CD4-positive, CD25-positive, alpha-beta regulatory T cell (primary cell): Measurements from ENCODE around the gene AFF4. TPM values are rescaled to one million over a fixed set of nuclear protein-coding genes. Genes with fewer than 3 reads are reported as not detected.
A peak's percentile ranks its signal among the peaks of the same experiment; 100 is the strongest.
"Not testable (repeated sequence)": the region's sequence is repeated elsewhere in the genome, so short reads cannot be mapped to it uniquely, and the experiment has no call there.

ENCODE experiments used
- ATAC-seq, 2 donors: fragments of 150-1000 bp; cut with Tn5 transposase; one replicate each; pipeline ENCODE4 v1.10.0; 2021; ENCODE audit warnings: low read depth in 2 of 2, moderate number of reproducible peaks in 2 of 2, moderate library complexity in 1 of 2
- DNase-seq, 3 donors: peaks; one replicate each; pipeline versions ENCODE4 v3.0.0 to v3.0.0-alpha.2; 2012 to 2022; ENCODE audit warnings: mixed read lengths in 1 of 3
- H3K27ac ChIP-seq: one replicate; pipeline ENCODE4 v1.7.0; 2013; ENCODE audit warnings: mild to moderate bottlenecking, low read length; ENCODE audit not compliant: insufficient read depth, poor library complexity, severe bottlenecking
- H3K27me3 ChIP-seq: one replicate; pipeline ENCODE4 v1.7.0; 2013; ENCODE audit warnings: low read length; ENCODE audit not compliant: control insufficient read depth, insufficient read depth
- H3K36me3 ChIP-seq: one replicate; pipeline ENCODE4 v1.7.0; 2013; ENCODE audit warnings: mild to moderate bottlenecking, low read length, moderate library complexity; ENCODE audit not compliant: control insufficient read depth, insufficient read depth
- H3K4me1 ChIP-seq: 2 replicates; pipeline ENCODE4 v1.7.0; 2013; ENCODE audit warnings: mild to moderate bottlenecking, low read length; ENCODE audit not compliant: insufficient read depth, control insufficient read depth, poor library complexity, severe bottlenecking
- H3K4me3 ChIP-seq: one replicate; pipeline ENCODE4 v1.7.0; 2013; ENCODE audit warnings: low read depth, mild to moderate bottlenecking, low read length, moderate library complexity
- H3K9me3 ChIP-seq, 2 experiments: 1 replicate in 1 of 2; 2 replicates in 1 of 2; pipeline ENCODE4 v1.7.0; 2013; ENCODE audit warnings: low read length in 2 of 2, mild to moderate bottlenecking in 1 of 2, moderate library complexity in 1 of 2; ENCODE audit not compliant: control insufficient read depth in 2 of 2
- H3K27ac Mint-ChIP-seq, 3 donors: one replicate each; pipeline ENCODE4 v1.8.0; 2020 to 2022; ENCODE audit warnings: mild to moderate bottlenecking in 3 of 3, mixed read lengths in 3 of 3, moderate library complexity in 2 of 3
- H3K27me3 Mint-ChIP-seq: one replicate; pipeline ENCODE4 v1.8.0; 2022; ENCODE audit warnings: mild to moderate bottlenecking, mixed read lengths
- H3K36me3 Mint-ChIP-seq: one replicate; pipeline ENCODE4 v1.8.0; 2020; ENCODE audit warnings: mixed read lengths
- H3K4me1 Mint-ChIP-seq, 4 donors: one replicate each; pipeline ENCODE4 v1.8.0; 2020 to 2022; ENCODE audit warnings: mixed read lengths in 4 of 4, mild to moderate bottlenecking in 1 of 4
- H3K4me3 Mint-ChIP-seq, 4 donors: one replicate each; pipeline ENCODE4 v1.8.0; 2020 to 2022; ENCODE audit warnings: mild to moderate bottlenecking in 4 of 4, mixed read lengths in 4 of 4, moderate library complexity in 3 of 4
- H3K9me3 Mint-ChIP-seq, 7 donors: one replicate each; pipeline ENCODE4 v1.8.0; 2020 to 2022; ENCODE audit warnings: mixed read lengths in 7 of 7, mild to moderate bottlenecking in 3 of 7, moderate library complexity in 2 of 7
- polyA plus RNA-seq, 4 donors: library from polyadenylated mRNA; unstranded; fragments of 300-500 nt; fragmentation: Illumina TruSeq; gene quantifications; one replicate each; pipeline ENCODE4 v1.2.3, GENCODE V29; 2021
- total RNA-seq: library from RNA; stranded (reverse); gene quantifications from one replicate; pipeline ENCODE4 v1.2.3, GENCODE V29; 2022

AFF4 gene
- total RNA-seq (74.8 TPM), polyA plus RNA-seq (10 to 100 TPM; 13.5 to 20.8 (median 16.8) TPM)

- Mint-ChIP-seq H3K4me1 (peaks cover 14 to 43% (median 34%) of the 10 kb centered on the region in 4 donors), H3K36me3 (peaks cover 3% of the 10 kb centered on the region), H3K4me3 (peak within 1 kb of the TSS; percentile 89 to 97 (median 94)), H3K27me3 (no peaks in the 10 kb centered on the region), H3K9me3 (peaks cover 0 to 1% (median 0%) of the 10 kb centered on the region in 7 donors), H3K27ac (peak within 1 kb of the TSS; percentile 98 to 99 (median 99))
- DNase-seq = peak; percentile 82 to 93 (median 84)
- peak; percentile 81 for ATAC-seq
- Histone ChIP-seq H3K36me3 (peaks cover 3% of the 10 kb centered on the region), H3K4me3 (peak within 1 kb of the TSS; percentile 89), H3K27me3 (no peaks in the 10 kb centered on the region), H3K4me1 (peaks cover 32% of the 10 kb centered on the region), H3K27ac (peak within 1 kb of the TSS; percentile 94), H3K9me3 (no peaks in the 10 kb centered on the region)
These were observed at the start of gene AFF4 for GRCh38 chr5:132963171-132964104. Gene AFF4 (minus strand): TSS chr5:132963634. CDS start chr5:132937189, 26,445 bp downstream.

GRCh38 chr5:133008455-133008854 is 45.0 kb upstream of the AFF4 start:
- not testable (repeated sequence) for H3K27me3 ChIP-seq, H3K4me3 ChIP-seq, H3K27ac Mint-ChIP-seq, H3K4me1 ChIP-seq, H3K27me3 Mint-ChIP-seq, H3K9me3 Mint-ChIP-seq, ATAC-seq, H3K27ac ChIP-seq, DNase-seq, H3K4me1 Mint-ChIP-seq, H3K9me3 ChIP-seq, H3K4me3 Mint-ChIP-seq
- peaks cover 15% of the 10 kb centered on the region for H3K36me3 ChIP-seq
- peaks cover 15% of the 10 kb centered on the region for H3K36me3 Mint-ChIP-seq

GRCh38 chr5:133006653-133007052 is 43.2 kb upstream of the AFF4 start:
- H3K36me3 Mint-ChIP-seq = peaks cover 19% of the 10 kb centered on the region
- Histone ChIP-seq H3K27me3 (no peaks in the 10 kb centered on the region), H3K4me3 (no peak overlapping the region), H3K27ac (no peak overlapping the region), H3K36me3 (peaks cover 21% of the 10 kb centered on the region), H3K9me3 (no peaks in the 10 kb centered on the region), H3K4me1 (no peaks in the 10 kb centered on the region)
- no peak for ATAC-seq
- DNase-seq = no peak
- H3K9me3 Mint-ChIP-seq = no peaks in the 10 kb centered on the region
- H3K27me3 Mint-ChIP-seq = no peaks in the 10 kb centered on the region
- no peak overlapping the region for H3K4me3 Mint-ChIP-seq
- H3K4me1 Mint-ChIP-seq = peaks cover 0 to 5% (median 2%) of the 10 kb centered on the region in 4 donors
- no peak overlapping the region for H3K27ac Mint-ChIP-seq

GRCh38 chr5:132999246-132999645 is 35.8 kb upstream of the AFF4 start:
- H3K36me3 ChIP-seq = peaks cover 19% of the 10 kb centered on the region
- H3K4me3 ChIP-seq = no peak overlapping the region
- Mint-ChIP-seq H3K4me3 (no peak overlapping the region), H3K27ac (no peak overlapping the region), H3K27me3 (no peaks in the 10 kb centered on the region), H3K4me1 (peaks cover 0 to 2% (median 0%) of the 10 kb centered on the region in 4 donors), H3K9me3 (no peaks in the 10 kb centered on the region), H3K36me3 (peaks cover 19% of the 10 kb centered on the region)
- no peak for ATAC-seq
- no peak for DNase-seq
- no peaks in the 10 kb centered on the region for H3K9me3 ChIP-seq
- no peaks in the 10 kb centered on the region for H3K27me3 ChIP-seq
- no peaks in the 10 kb centered on the region for H3K4me1 ChIP-seq
- H3K27ac ChIP-seq = no peak overlapping the region

- H3K27ac Mint-ChIP-seq = no peak overlapping the region
- H3K9me3 ChIP-seq = no peaks in the 10 kb centered on the region
- peaks cover 19% of the 10 kb centered on the region for H3K36me3 ChIP-seq
- ATAC-seq (no peak), DNase-seq (no peak)
- no peaks in the 10 kb centered on the region for H3K4me1 ChIP-seq
- no peak overlapping the region for H3K27ac ChIP-seq
- no peaks in the 10 kb centered on the region for H3K27me3 ChIP-seq
- peaks cover 19% of the 10 kb centered on the region for H3K36me3 Mint-ChIP-seq
- peaks cover 0 to 2% (median 0%) of the 10 kb centered on the region in 4 donors for H3K4me1 Mint-ChIP-seq
- H3K4me3 ChIP-seq = no peak overlapping the region
- H3K27me3 Mint-ChIP-seq = no peaks in the 10 kb centered on the region
- no peak overlapping the region for H3K4me3 Mint-ChIP-seq
- no peaks in the 10 kb centered on the region for H3K9me3 Mint-ChIP-seq
These were observed 35.1 kb upstream of the AFF4 start for GRCh38 chr5:132998556-132998955.

- Histone ChIP-seq H3K4me3 (no peak overlapping the region), H3K27me3 (no peaks in the 10 kb centered on the region), H3K9me3 (no peaks in the 10 kb centered on the region), H3K36me3 (peaks cover 11% of the 10 kb centered on the region), H3K4me1 (no peaks in the 10 kb centered on the region), H3K27ac (no peak overlapping the region)
- peaks cover 0 to 2% (median 0%) of the 10 kb centered on the region in 4 donors for H3K4me1 Mint-ChIP-seq
- DNase-seq (no peak), ATAC-seq (no peak)
- peaks cover 15% of the 10 kb centered on the region for H3K36me3 Mint-ChIP-seq
- peak overlapping the region in 1 of 3 donors; percentile 20 for H3K27ac Mint-ChIP-seq
- H3K4me3 Mint-ChIP-seq = no peak overlapping the region
- H3K27me3 Mint-ChIP-seq = no peaks in the 10 kb centered on the region
- H3K9me3 Mint-ChIP-seq = no peaks in the 10 kb centered on the region
These were observed 32.9 kb upstream of the AFF4 start for GRCh38 chr5:132996307-132996706.

GRCh38 chr5:132987531-132988408 is 24.3 kb upstream of the AFF4 start:
- no peak overlapping the region for H3K27ac Mint-ChIP-seq
- no peak for ATAC-seq
- no peak overlapping the region for H3K4me3 ChIP-seq
- H3K27ac ChIP-seq = no peak overlapping the region
- H3K4me1 ChIP-seq = no peaks in the 10 kb centered on the region
- no peaks in the 10 kb centered on the region for H3K27me3 ChIP-seq
- no peaks in the 10 kb centered on the region for H3K27me3 Mint-ChIP-seq
- no peaks in the 10 kb centered on the region for H3K36me3 Mint-ChIP-seq
- no peak overlapping the region for H3K4me3 Mint-ChIP-seq
- no peaks in the 10 kb centered on the region for H3K4me1 Mint-ChIP-seq
- no peaks in the 10 kb centered on the region for H3K9me3 ChIP-seq
- H3K36me3 ChIP-seq = no peaks in the 10 kb centered on the region
- no peak for DNase-seq
- peaks cover 0 to 5% (median 0%) of the 10 kb centered on the region in 7 donors for H3K9me3 Mint-ChIP-seq
